H4 (cell line): ENCODE results near the gene RPAP2. TPM values are rescaled to one million over a fixed set of nuclear protein-coding genes. Genes with fewer than 3 reads are reported as not detected.
"Not testable (repeated sequence)": the region's sequence is repeated elsewhere in the genome, so short reads cannot be mapped to it uniquely, and the experiment has no call there.

Experiments
- DNase-seq: peaks from one replicate; pipeline ENCODE4 v3.0.0-alpha.2; 2015; ENCODE audit warnings: low spot score
- total RNA-seq: library from RNA; depleted of rRNA; stranded (reverse); fragments of >200 nt; shearing (Covaris generic); gene quantifications from 2 replicates; pipeline ENCODE4 v1.2.3, GENCODE V29; 2014; rRNA removed

Gene RPAP2
- 11.2 and 19.8 TPM in 2 replicates for total RNA-seq

- DNase-seq: peak; percentile 48
Measured at GRCh38 chr1:92298573-92299476, at the start of gene RPAP2, which contains the start of gene GLMN. TSS of gene RPAP2 (plus strand) at chr1:92299059. CDS start at chr1:92299074, 15 bp downstream. TSS of gene GLMN (minus strand) at chr1:92298987. CDS start at chr1:92297999, 988 bp downstream.

GRCh38 chr1:92254714-92255113 lies 44.1 kb upstream of the RPAP2 start:
- DNase-seq: not testable (repeated sequence)

- no peak for DNase-seq
Measured at GRCh38 chr1:92259350-92259749, 39.5 kb upstream of the RPAP2 start.

- no peak for DNase-seq
Measured at GRCh38 chr1:92262516-92262915, 36.3 kb upstream of the RPAP2 start.

GRCh38 chr1:92273039-92273438 lies 25.8 kb upstream of the RPAP2 start:
- no peak for DNase-seq

GRCh38 chr1:92274939-92275338 lies 23.9 kb upstream of the RPAP2 start:
- DNase-seq: no peak

- no peak for DNase-seq
Measured at GRCh38 chr1:92276082-92276481, 22.8 kb upstream of the RPAP2 start.

- no peak for DNase-seq
Measured at GRCh38 chr1:92277105-92277723, 21.6 kb upstream of the RPAP2 start.

- DNase-seq: not testable (repeated sequence)
Measured at GRCh38 chr1:92279781-92280180, 19.1 kb upstream of the RPAP2 start.

- DNase-seq: not testable (repeated sequence)
Measured at GRCh38 chr1:92281411-92281810, 17.4 kb upstream of the RPAP2 start.

GRCh38 chr1:92291372-92291999 lies 7.4 kb upstream of the RPAP2 start:
- peak; percentile 29 for DNase-seq

- no peak for DNase-seq
Measured at GRCh38 chr1:92298213-92298572, 666 bp upstream of the RPAP2 start.

- DNase-seq: no peak
Measured at GRCh38 chr1:92299477-92300150, 755 bp downstream of the RPAP2 start.

GRCh38 chr1:92301021-92301420 lies 2.2 kb downstream of the RPAP2 start:
- no peak for DNase-seq

GRCh38 chr1:92306020-92306419 lies 7.2 kb downstream of the RPAP2 start:
- no peak for DNase-seq

GRCh38 chr1:92307980-92308379 lies 9.1 kb downstream of the RPAP2 start:
- no peak for DNase-seq

GRCh38 chr1:92310185-92310597 lies 11.3 kb downstream of the RPAP2 start:
- DNase-seq: no peak

GRCh38 chr1:92314024-92314423 lies 15.2 kb downstream of the RPAP2 start:
- DNase-seq: no peak

- no peak for DNase-seq
Measured at GRCh38 chr1:92315766-92316599, 17.1 kb downstream of the RPAP2 start.

- no peak for DNase-seq
Measured at GRCh38 chr1:92317836-92318493, 19.1 kb downstream of the RPAP2 start.
